HepG2 (cell line): ENCODE data around the gene DIMT1. TPM values are rescaled to one million over a fixed set of nuclear protein-coding genes. Genes with fewer than 3 reads are reported as not detected.

Experiments used
- ATAC-seq: fragments of 200-7000 bp; cut with Tn5 transposase; 3 replicates; pipeline ENCODE4 v1.9.1; 2020; ENCODE audit warnings: mild to moderate bottlenecking, moderate library complexity
- BruUV-seq: library from RNA; stranded (reverse); fragments of 400-500 nt; replicated peaks from 2 replicates; lab custom pipeline; 2021; lab: Mats Ljungman, UMichigan
- CTCF ChIA-PET: fragments of 300-600 bp; formaldehyde crosslinking; extraction: SDS; loops from one replicate; lab custom pipeline; 2021; ENCODE audit warnings: low total read pairs, inconsistent platforms, low intra/inter-chr PET ratio; lab: Yijun Ruan, JAX
- POLR2A ChIA-PET: fragments of 350-600 bp; sonication (Branson Sonifier 250); formaldehyde crosslinking; loops from one replicate; lab custom pipeline; 2020; ENCODE audit warnings: antibody characterized with exemption, inconsistent platforms; lab: Yijun Ruan, JAX
- DNase-seq: peaks from one replicate; pipeline ENCODE4 v3.0.0-alpha.2; 2015; ENCODE audit warnings: low spot score
- FAIRE-seq: peaks from 3 replicates; lab custom pipeline; 2011; peaks lifted over from hg19 to GRCh38; lab: Jason Lieb, UNC
- H2AFZ ChIP-seq: one replicate; pipeline ENCODE4 v1.6.1; 2011; ENCODE audit warnings: low read length, inconsistent platforms
- H3K27ac ChIP-seq: fragments of 300-600 bp; 3 replicates; pipeline ENCODE4 v1.8.0; 2011; ENCODE audit warnings: mixed run types, mild to moderate bottlenecking, mixed read lengths, low read length, inconsistent platforms; ENCODE audit not compliant: insufficient read depth; ENCODE audit errors: extremely low read length
- H3K27me3 ChIP-seq, 2 experiments: fragments of 200-600 bp in 1 of 2; 2 replicates in 1 of 2; 3 replicates in 1 of 2; pipeline versions ENCODE4 v1.6.0 to v1.8.0; 2011; ENCODE audit warnings: low read length in 2 of 2, mild to moderate bottlenecking in 2 of 2, moderate library complexity in 2 of 2, inconsistent platforms in 1 of 2; ENCODE audit not compliant: insufficient read depth in 2 of 2, control insufficient read depth in 1 of 2
- H3K36me3 ChIP-seq, 2 experiments: fragments of 200-600 bp in 1 of 2; replicated peaks in 1 of 2; 2 replicates in 1 of 2; 3 replicates in 1 of 2; pipeline versions ENCODE4 v1.5.1 to v1.8.0; 2011; ENCODE audit warnings: low read length in 2 of 2, inconsistent platforms in 1 of 2; ENCODE audit not compliant: insufficient read depth in 2 of 2, control insufficient read depth in 1 of 2
- H3K4me1 ChIP-seq: 2 replicates; pipeline ENCODE4 v1.5.1; 2012; ENCODE audit warnings: low read length, inconsistent platforms; ENCODE audit not compliant: insufficient read depth
- H3K4me2 ChIP-seq: 2 replicates; pipeline ENCODE4 v1.6.0; 2011; ENCODE audit warnings: low read depth, low read length, inconsistent platforms
- H3K4me3 ChIP-seq, 3 experiments: fragments of 200-600 bp in 1 of 3; sonication (generic), shearing (Covaris generic) in 1 of 3; replicated peaks in 1 of 3; 2 replicates each; pipeline ENCODE4 v1.5.1; 2011 to 2016; ENCODE audit warnings: low read length in 3 of 3, inconsistent platforms in 2 of 3, low read depth in 2 of 3, mild to moderate bottlenecking in 2 of 3, control low read depth in 1 of 3, mixed read lengths in 1 of 3; ENCODE audit not compliant: insufficient read depth in 1 of 3
- H3K79me2 ChIP-seq: one replicate; pipeline ENCODE4 v1.6.1; 2011; ENCODE audit warnings: low read length, inconsistent platforms; ENCODE audit not compliant: insufficient read depth
- H3K9ac ChIP-seq: 2 replicates; pipeline ENCODE4 v1.6.0; 2011; ENCODE audit warnings: mild to moderate bottlenecking, low read depth, low read length, inconsistent platforms; ENCODE audit not compliant: insufficient read depth
- H3K9me3 ChIP-seq: 2 replicates; pipeline ENCODE4 v1.5.1; 2012; ENCODE audit warnings: mild to moderate bottlenecking, low read length
- H4K20me1 ChIP-seq: 2 replicates; pipeline ENCODE4 v1.6.0; 2011; ENCODE audit warnings: inconsistent platforms, mild to moderate bottlenecking, low read length, moderate library complexity; ENCODE audit not compliant: insufficient read depth
- HNRNPL ChIP-seq: fragments of 200-400 bp; formaldehyde crosslinking; IDR thresholded peaks from 2 replicates; pipeline ENCODE4 v1.6.1; 2017; ENCODE audit warnings: mild to moderate bottlenecking, low read depth, low read length
- NFE2 ChIP-seq: sonication (generic); formaldehyde crosslinking; IDR thresholded peaks from 2 replicates; pipeline ENCODE4 v1.4.0; 2020; ENCODE audit warnings: missing genetic modification reagents
- TRIM24 ChIP-seq: sonication (generic); formaldehyde crosslinking; IDR thresholded peaks from 2 replicates; pipeline ENCODE4 v1.8.0; 2022; ENCODE audit warnings: mild to moderate bottlenecking, missing genetic modification reagents
- WGBS: methylation state at CpG from one replicate; pipeline ENCODE4 v1.1.6; 2017; ENCODE audit warnings: low lambda C conversion rate; 5-methylcytosine and 5-hydroxymethylcytosine counted together
- in situ Hi-C: cut with HindIII; loops from 2 replicates; pipeline ENCODE4 v1.10.0; 2017; ENCODE audit warnings: low pct_unique_long_range_greater_than_20kb; ENCODE audit not compliant: extremely low pct_ligation_motif_present
- intact Hi-C: fragments of 100-400 bp; cut with micrococcal nuclease; formaldehyde crosslinking; loops from one replicate; pipeline ENCODE4 v1.10.0; 2022; ENCODE audit not compliant: unreplicated experiment
- polyA plus RNA-seq, 8 experiments: library from polyadenylated mRNA; depleted of rRNA in 3 of 8; stranded (reverse) in 7 of 8; unstranded in 1 of 8; fragments of >200 nt; fragmentation: Illumina TruSeq in 4 of 8; extraction: Trizol in 4 of 8; gene quantifications; 2 replicates each; pipeline versions ENCODE4 v1.2.1 to v1.2.3, GENCODE V29; 2011 to 2016; ENCODE audit warnings: low read depth in 4 of 8, missing spikeins in 1 of 8, mixed read lengths in 1 of 8; ENCODE audit not compliant: insufficient read depth in 1 of 8
- total RNA-seq, 5 experiments: library from RNA; depleted of rRNA; stranded (reverse); fragments of >200 nt; fragmentation: Illumina TruSeq; extraction: Trizol; gene quantifications; 2 replicates each; pipeline ENCODE4 v1.2.3, GENCODE V29; 2016; ENCODE audit warnings: low read depth in 1 of 5
- TF ChIP-seq, protein P1 (sequence below): conservative IDR thresholded peaks from 2 replicates; pipeline ENCODE4 v1.6.1; 2018; ENCODE audit warnings: missing genetic modification reagents
- TF ChIP-seq, protein P2 (sequence below): sonication (generic); formaldehyde crosslinking; IDR thresholded peaks from 2 replicates; pipeline ENCODE4 v1.4.0; 2020; ENCODE audit warnings: mild to moderate bottlenecking, missing genetic modification reagents, borderline replicate concordance

Gene DIMT1
- total and polyA plus RNA-seq, 2 of the 13 experiments (the other 11 are each of a cell fraction or from before 2014, with no cell fraction given), result 16.1 to 35.2 TPM

DNA sequence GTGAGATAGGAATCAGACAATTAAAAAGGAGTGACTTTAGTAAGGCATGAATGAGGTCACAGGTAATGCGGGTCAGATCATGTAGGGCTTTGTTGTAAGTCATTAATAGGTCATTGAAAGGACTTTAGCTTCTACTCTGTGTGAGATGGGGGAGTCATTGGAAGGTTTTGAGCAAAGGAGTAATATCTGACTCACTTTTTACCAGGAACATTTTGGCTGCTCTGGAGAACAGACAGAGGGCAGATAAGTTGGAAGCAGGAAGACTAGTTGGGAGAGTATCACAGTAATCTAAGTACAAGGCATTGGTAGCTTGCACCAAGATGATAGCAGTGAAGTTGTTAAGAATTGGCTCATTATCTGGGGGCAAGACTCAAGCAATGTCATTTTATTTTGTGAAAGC is 60.3 kb downstream of the DIMT1 start:
- H3K9ac ChIP-seq, result no peak overlapping the region
- in situ Hi-C loops, result no loop called here
- CTCF ChIA-PET, result no interaction called here
- intact Hi-C loops, result no loop called here
- no peak overlapping the region for H2AFZ ChIP-seq
- POLR2A ChIA-PET, result no interaction called here
- no peak for DNase-seq
- peaks cover 3% of the 10 kb centered on the region for H3K79me2 ChIP-seq
- no peak for ATAC-seq
- H3K4me2 ChIP-seq, result no peak overlapping the region
- no peaks in the 10 kb centered on the region for H3K9me3 ChIP-seq
- BruUV-seq, result no TSS peak
- FAIRE-seq, result no peak
- H3K27me3 ChIP-seq, result no peaks in the 10 kb centered on the region
- TF ChIP-seq NFE2 (CRISPR knock-in tag) (no peak), HNRNPL (no peak), TRIM24 (CRISPR knock-in tag) (no peak)
- TF ChIP-seq, protein P1, sequence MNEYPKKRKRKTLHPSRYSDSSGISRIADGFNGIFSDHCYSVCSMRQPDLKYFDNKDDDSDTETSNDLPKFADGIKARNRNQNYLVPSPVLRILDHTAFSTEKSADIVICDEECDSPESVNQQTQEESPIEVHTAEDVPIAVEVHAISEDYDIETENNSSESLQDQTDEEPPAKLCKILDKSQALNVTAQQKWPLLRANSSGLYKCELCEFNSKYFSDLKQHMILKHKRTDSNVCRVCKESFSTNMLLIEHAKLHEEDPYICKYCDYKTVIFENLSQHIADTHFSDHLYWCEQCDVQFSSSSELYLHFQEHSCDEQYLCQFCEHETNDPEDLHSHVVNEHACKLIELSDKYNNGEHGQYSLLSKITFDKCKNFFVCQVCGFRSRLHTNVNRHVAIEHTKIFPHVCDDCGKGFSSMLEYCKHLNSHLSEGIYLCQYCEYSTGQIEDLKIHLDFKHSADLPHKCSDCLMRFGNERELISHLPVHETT, result no peak
- TF ChIP-seq, protein P2, sequence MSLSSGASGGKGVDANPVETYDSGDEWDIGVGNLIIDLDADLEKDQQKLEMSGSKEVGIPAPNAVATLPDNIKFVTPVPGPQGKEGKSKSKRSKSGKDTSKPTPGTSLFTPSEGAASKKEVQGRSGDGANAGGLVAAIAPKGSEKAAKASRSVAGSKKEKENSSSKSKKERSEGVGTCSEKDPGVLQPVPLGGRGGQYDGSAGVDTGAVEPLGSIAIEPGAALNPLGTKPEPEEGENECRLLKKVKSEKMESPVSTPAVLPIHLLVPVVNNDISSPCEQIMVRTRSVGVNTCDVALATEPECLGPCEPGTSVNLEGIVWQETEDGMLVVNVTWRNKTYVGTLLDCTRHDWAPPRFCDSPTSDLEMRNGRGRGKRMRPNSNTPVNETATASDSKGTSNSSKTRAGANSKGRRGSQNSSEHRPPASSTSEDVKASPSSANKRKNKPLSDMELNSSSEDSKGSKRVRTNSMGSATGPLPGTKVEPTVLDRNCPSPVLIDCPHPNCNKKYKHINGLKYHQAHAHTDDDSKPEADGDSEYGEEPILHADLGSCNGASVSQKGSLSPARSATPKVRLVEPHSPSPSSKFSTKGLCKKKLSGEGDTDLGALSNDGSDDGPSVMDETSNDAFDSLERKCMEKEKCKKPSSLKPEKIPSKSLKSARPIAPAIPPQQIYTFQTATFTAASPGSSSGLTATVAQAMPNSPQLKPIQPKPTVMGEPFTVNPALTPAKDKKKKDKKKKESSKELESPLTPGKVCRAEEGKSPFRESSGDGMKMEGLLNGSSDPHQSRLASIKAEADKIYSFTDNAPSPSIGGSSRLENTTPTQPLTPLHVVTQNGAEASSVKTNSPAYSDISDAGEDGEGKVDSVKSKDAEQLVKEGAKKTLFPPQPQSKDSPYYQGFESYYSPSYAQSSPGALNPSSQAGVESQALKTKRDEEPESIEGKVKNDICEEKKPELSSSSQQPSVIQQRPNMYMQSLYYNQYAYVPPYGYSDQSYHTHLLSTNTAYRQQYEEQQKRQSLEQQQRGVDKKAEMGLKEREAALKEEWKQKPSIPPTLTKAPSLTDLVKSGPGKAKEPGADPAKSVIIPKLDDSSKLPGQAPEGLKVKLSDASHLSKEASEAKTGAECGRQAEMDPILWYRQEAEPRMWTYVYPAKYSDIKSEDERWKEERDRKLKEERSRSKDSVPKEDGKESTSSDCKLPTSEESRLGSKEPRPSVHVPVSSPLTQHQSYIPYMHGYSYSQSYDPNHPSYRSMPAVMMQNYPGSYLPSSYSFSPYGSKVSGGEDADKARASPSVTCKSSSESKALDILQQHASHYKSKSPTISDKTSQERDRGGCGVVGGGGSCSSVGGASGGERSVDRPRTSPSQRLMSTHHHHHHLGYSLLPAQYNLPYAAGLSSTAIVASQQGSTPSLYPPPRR (CRISPR knock-in tag), result no peak
- H4K20me1 ChIP-seq, result no peaks in the 10 kb centered on the region
- no peaks in the 10 kb centered on the region; a peak in 1 of 5 replicates for H3K36me3 ChIP-seq
- H3K4me1 ChIP-seq, result no peaks in the 10 kb centered on the region
- WGBS, result 97% methylated on average over 1 of the region's 1 CpG
- no peak overlapping the region for H3K4me3 ChIP-seq
- no peak overlapping the region for H3K27ac ChIP-seq
